GM12878 (cell line): ENCODE data around the gene YAP1. TPM values are rescaled to one million over a fixed set of nuclear protein-coding genes. Genes with fewer than 3 reads are reported as not detected.

Experiments
- ATAC-seq: fragments of 200-7000 bp; cut with Tn5 transposase; 3 replicates; pipeline ENCODE4 v1.9.1; 2020; ENCODE audit warnings: mild to moderate bottlenecking, moderate library complexity
- BruUV-seq: library from RNA; stranded (reverse); fragments of 400-500 nt; replicated peaks from 2 replicates; lab custom pipeline; 2021; lab: Mats Ljungman, UMichigan
- CTCF ChIA-PET: fragments of 300-600 bp; sonication (Branson Sonifier 250); formaldehyde crosslinking; extraction: SDS; loops from one replicate; lab custom pipeline; 2021; ENCODE audit warnings: inconsistent platforms; lab: Yijun Ruan, JAX
- POLR2A ChIA-PET: fragments of 350-600 bp; formaldehyde crosslinking; extraction: SDS; loops from one replicate; lab custom pipeline; 2021; ENCODE audit warnings: inconsistent platforms; lab: Charles Lee
- RAD21 ChIA-PET: fragments of 300-600 bp; sonication (Branson Sonifier 250); formaldehyde crosslinking; loops from one replicate; lab custom pipeline; 2023; ENCODE audit warnings: antibody characterized with exemption; ENCODE audit not compliant: unreplicated experiment; lab: Charles Lee
- SMC1A ChIA-PET: fragments of 300-600 bp; sonication (Branson Sonifier 250); formaldehyde crosslinking; loops from one replicate; lab custom pipeline; 2023; ENCODE audit not compliant: unreplicated experiment, uncharacterized antibody; lab: Charles Lee
- DNase-seq: peaks from one replicate; pipeline ENCODE4 v3.0.0-alpha.2; 2011; ENCODE audit warnings: low read depth, low spot score
- FAIRE-seq: peaks from 3 replicates; lab custom pipeline; 2011; peaks lifted over from hg19 to GRCh38; lab: Jason Lieb, UNC
- H2AFZ ChIP-seq: 2 replicates; pipeline ENCODE4 v1.6.0; 2011; ENCODE audit warnings: low read depth, low read length, control low read depth; ENCODE audit not compliant: control insufficient read depth
- H3K27ac ChIP-seq: 2 replicates; pipeline ENCODE4 v1.5.1; 2011; ENCODE audit warnings: control low read depth; ENCODE audit not compliant: control insufficient read depth, insufficient read depth
- H3K27me3 ChIP-seq, 2 experiments: replicated peaks in 1 of 2; 2 replicates each; pipeline versions ENCODE4 v1.6.0 to v1.6.1; 2011; ENCODE audit warnings: low read length in 1 of 2; ENCODE audit not compliant: control insufficient read depth in 2 of 2, insufficient read depth in 2 of 2
- H3K36me3 ChIP-seq, 2 experiments: 2 replicates each; pipeline ENCODE4 v1.5.1; 2011; ENCODE audit warnings: low read length in 1 of 2; ENCODE audit not compliant: control insufficient read depth in 2 of 2, insufficient read depth in 2 of 2
- H3K4me1 ChIP-seq: 2 replicates; pipeline ENCODE4 v1.6.1; 2011; ENCODE audit warnings: mild to moderate bottlenecking, low read length, moderate library complexity, mixed read lengths; ENCODE audit not compliant: control insufficient read depth, insufficient read depth
- H3K4me2 ChIP-seq: 2 replicates; pipeline ENCODE4 v1.6.0; 2011; ENCODE audit warnings: control low read depth; ENCODE audit not compliant: control insufficient read depth, insufficient read depth
- H3K4me3 ChIP-seq: fragments of 200-600 bp; sonication (generic); 2 replicates; pipeline ENCODE4 v1.5.1; 2016
- H3K79me2 ChIP-seq: 2 replicates; pipeline ENCODE4 v1.6.0; 2011; ENCODE audit warnings: low read length; ENCODE audit not compliant: control insufficient read depth, insufficient read depth
- H3K9ac ChIP-seq: 2 replicates; pipeline ENCODE4 v1.8.0; 2011; ENCODE audit warnings: low read length, control low read depth, mixed read lengths; ENCODE audit not compliant: control insufficient read depth, insufficient read depth
- H3K9me3 ChIP-seq: replicated peaks from 3 replicates; pipeline ENCODE4 v1.5.1; 2011; ENCODE audit warnings: mild to moderate bottlenecking, low read length; ENCODE audit not compliant: control insufficient read depth, insufficient read depth
- H4K20me1 ChIP-seq: 2 replicates; pipeline ENCODE4 v1.6.0; 2011; ENCODE audit not compliant: control insufficient read depth, insufficient read depth
- CBX3 ChIP-seq: fragments of 200-600 bp; sonication (generic); IDR thresholded peaks from 2 replicates; pipeline ENCODE4 v1.6.1; 2016; ENCODE audit warnings: low read depth, borderline replicate concordance
- CTCF ChIP-seq, 3 experiments: IDR thresholded peaks in 2 of 3; conservative IDR thresholded peaks in 1 of 3; 2 replicates each; pipeline ENCODE4 v1.5.1; 2011; ENCODE audit warnings: low read depth in 3 of 3, low read length in 3 of 3, mild to moderate bottlenecking in 3 of 3, control low read depth in 2 of 3, moderate library complexity in 2 of 3, inconsistent platforms in 1 of 3, mixed read lengths in 1 of 3; ENCODE audit not compliant: control insufficient read depth in 2 of 3, insufficient read depth in 1 of 3; ENCODE audit errors: extremely low read depth in 1 of 3
- CUX1 ChIP-seq: IDR thresholded peaks from 2 replicates; pipeline ENCODE4 v1.6.1; 2012; ENCODE audit warnings: improper control_type of control experiment, low read depth, low read length; ENCODE audit not compliant: insufficient replicate concordance
- HDAC2 ChIP-seq: fragments of 200-600 bp; sonication (generic); IDR thresholded peaks from 2 replicates; pipeline ENCODE4 v1.6.1; 2017
- HDAC6 ChIP-seq: fragments of 200-600 bp; sonication (generic); IDR thresholded peaks from one replicate; pipeline ENCODE4 v1.8.0; 2017; ENCODE audit warnings: antibody characterized with exemption; ENCODE audit not compliant: unreplicated experiment
- JUNB ChIP-seq: IDR thresholded peaks from 2 replicates; pipeline ENCODE4 v1.6.1; 2016; ENCODE audit warnings: antibody characterized with exemption, mild to moderate bottlenecking
- NBN ChIP-seq: fragments of 450-650 bp; IDR thresholded peaks from 2 replicates; pipeline ENCODE4 v1.6.1; 2016
- STAT3 ChIP-seq: IDR thresholded peaks from 2 replicates; pipeline ENCODE4 v1.6.1; 2011; ENCODE audit warnings: low read depth, low read length, improper control_type of control experiment
- WGBS: methylation state at CpG from one replicate; pipeline ENCODE4 v1.1.6; 2016; ENCODE audit warnings: low lambda C conversion rate; ENCODE audit not compliant: insufficient replicate concordance, insufficient coverage; ENCODE audit errors: missing lambda C conversion rate; 5-methylcytosine and 5-hydroxymethylcytosine counted together
- in situ Hi-C: fragments of 300-500 bp; cut with MboI; formaldehyde crosslinking; loops from 9 replicates; pipeline ENCODE4 v1.14.3; 2018; ENCODE audit warnings: mixed read lengths
- intact Hi-C: fragments of 100-400 bp; cut with micrococcal nuclease; formaldehyde crosslinking; loops from one replicate; pipeline ENCODE4 v1.14.2; 2022; ENCODE audit not compliant: unreplicated experiment
- polyA plus RNA-seq, 11 experiments: library from polyadenylated mRNA; depleted of rRNA in 4 of 11; unstranded in 6 of 11; stranded (reverse) in 5 of 11; fragments of >200 nt; fragmentation: Nextera tagmentation in 4 of 11; fragmentation: Illumina TruSeq in 1 of 11; extraction: Ambion mirVana in 4 of 11; extraction: Trizol in 1 of 11; gene quantifications; 1 replicate in 1 of 11; 2 replicates in 10 of 11; pipeline versions ENCODE4 v1.2.1 to v1.2.3, GENCODE V29; 2011 to 2016; ENCODE audit warnings: inconsistent platforms in 2 of 11, missing spikeins in 2 of 11, low read depth in 1 of 11
- total RNA-seq, 4 experiments: library from RNA; depleted of rRNA in 3 of 4; stranded (reverse); fragments of >200 nt in 3 of 4; fragmentation: Illumina TruSeq in 1 of 4; extraction: Trizol in 1 of 4; gene quantifications; 2 replicates each; pipeline versions ENCODE4 v1.2.1 to v1.2.3, GENCODE V29; 2013 to 2021
- TF ChIP-seq, protein P1 (sequence below): fragments of 450-650 bp; IDR thresholded peaks from 2 replicates; pipeline ENCODE4 v1.6.1; 2017; ENCODE audit warnings: mild to moderate bottlenecking
- TF ChIP-seq, protein P2 (sequence below): fragments of 450-650 bp; IDR thresholded peaks from 2 replicates; pipeline ENCODE4 v1.6.1; 2017; ENCODE audit warnings: low read depth, mild to moderate bottlenecking, moderate library complexity

The YAP1 gene
- total and polyA plus RNA-seq, 10 of the 15 experiments (the other 5 are each of a cell fraction or from before 2014, with no cell fraction given): 0.03 to 0.33 (median 0.10) TPM; not detected in 6

- Histone ChIP-seq H3K27ac (no peak overlapping the region), H3K4me1 (no peaks in the 10 kb centered on the region), H2AFZ (no peak overlapping the region), H4K20me1 (no peaks in the 10 kb centered on the region), H3K4me3 (no peak overlapping the region), H3K27me3 (peaks cover 0 to 3% of the 10 kb centered on the region in 2 experiments; a peak in 3 of 4 replicates), H3K79me2 (no peaks in the 10 kb centered on the region), H3K9me3 (no peaks in the 10 kb centered on the region), H3K9ac (no peak overlapping the region)
- no TSS peak for BruUV-seq
- intact Hi-C loops: no loop called here
- DNase-seq: no peak
- CTCF ChIA-PET: no interaction called here
- SMC1A ChIA-PET: no interaction called here
- in situ Hi-C loops: no loop called here
- 27% methylated on average over 2 of the region's 2 CpGs for WGBS
- TF ChIP-seq, protein P1, sequence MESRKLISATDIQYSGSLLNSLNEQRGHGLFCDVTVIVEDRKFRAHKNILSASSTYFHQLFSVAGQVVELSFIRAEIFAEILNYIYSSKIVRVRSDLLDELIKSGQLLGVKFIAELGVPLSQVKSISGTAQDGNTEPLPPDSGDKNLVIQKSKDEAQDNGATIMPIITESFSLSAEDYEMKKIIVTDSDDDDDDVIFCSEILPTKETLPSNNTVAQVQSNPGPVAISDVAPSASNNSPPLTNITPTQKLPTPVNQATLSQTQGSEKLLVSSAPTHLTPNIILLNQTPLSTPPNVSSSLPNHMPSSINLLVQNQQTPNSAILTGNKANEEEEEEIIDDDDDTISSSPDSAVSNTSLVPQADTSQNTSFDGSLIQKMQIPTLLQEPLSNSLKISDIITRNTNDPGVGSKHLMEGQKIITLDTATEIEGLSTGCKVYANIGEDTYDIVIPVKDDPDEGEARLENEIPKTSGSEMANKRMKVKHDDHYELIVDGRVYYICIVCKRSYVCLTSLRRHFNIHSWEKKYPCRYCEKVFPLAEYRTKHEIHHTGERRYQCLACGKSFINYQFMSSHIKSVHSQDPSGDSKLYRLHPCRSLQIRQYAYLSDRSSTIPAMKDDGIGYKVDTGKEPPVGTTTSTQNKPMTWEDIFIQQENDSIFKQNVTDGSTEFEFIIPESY: no peak
- TF ChIP-seq STAT3 (no peak), CUX1 (no peak), NBN (no peak), JUNB (no peak), CBX3 (no peak), CTCF (IDR thresholded peaks at IDR 0.05 in 2 of 3, conservative IDR thresholded peaks at IDR 0.05 in 1 of 3; ENCODE audit: control insufficient read depth in 2 of 3, extremely low read depth in 1 of 3, insufficient read depth in 1 of 3, low read depth in 3 of 3, low read length in 3 of 3) (no peak), HDAC6 (no peak), HDAC2 (no peak)
- TF ChIP-seq, protein P2, sequence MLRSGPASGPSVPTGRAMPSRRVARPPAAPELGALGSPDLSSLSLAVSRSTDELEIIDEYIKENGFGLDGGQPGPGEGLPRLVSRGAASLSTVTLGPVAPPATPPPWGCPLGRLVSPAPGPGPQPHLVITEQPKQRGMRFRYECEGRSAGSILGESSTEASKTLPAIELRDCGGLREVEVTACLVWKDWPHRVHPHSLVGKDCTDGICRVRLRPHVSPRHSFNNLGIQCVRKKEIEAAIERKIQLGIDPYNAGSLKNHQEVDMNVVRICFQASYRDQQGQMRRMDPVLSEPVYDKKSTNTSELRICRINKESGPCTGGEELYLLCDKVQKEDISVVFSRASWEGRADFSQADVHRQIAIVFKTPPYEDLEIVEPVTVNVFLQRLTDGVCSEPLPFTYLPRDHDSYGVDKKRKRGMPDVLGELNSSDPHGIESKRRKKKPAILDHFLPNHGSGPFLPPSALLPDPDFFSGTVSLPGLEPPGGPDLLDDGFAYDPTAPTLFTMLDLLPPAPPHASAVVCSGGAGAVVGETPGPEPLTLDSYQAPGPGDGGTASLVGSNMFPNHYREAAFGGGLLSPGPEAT: no peak
- TF ChIP-seq, all 136 proteins: peak for 0
- Histone ChIP-seq H3K36me3 (no peaks in the 10 kb centered on the region), H3K4me2 (no peak overlapping the region)
- ATAC-seq: no peak
- POLR2A ChIA-PET: no interaction called here
- RAD21 ChIA-PET: no interaction called here
- no peak for FAIRE-seq
These were observed 6.4 kb downstream of the YAP1 start for GRCh38 chr11:102116453-102117205.
